Muscle layer of colon (tissue), 2 donors: ENCODE measurements around the gene RTN4R.

Experiments used
- H3K27ac ChIP-seq: one replicate; pipeline ENCODE4 v1.7.0; 2013; ENCODE audit warnings: low read depth, mild to moderate bottlenecking, low read length, moderate library complexity
- H3K27me3 ChIP-seq, 2 donors: one replicate each; pipeline ENCODE4 v1.7.0; 2013; ENCODE audit warnings: low read length in 2 of 2, mild to moderate bottlenecking in 2 of 2; ENCODE audit not compliant: insufficient read depth in 2 of 2, control insufficient read depth in 1 of 2
- H3K36me3 ChIP-seq: one replicate; pipeline ENCODE4 v1.7.0; 2013; ENCODE audit warnings: mild to moderate bottlenecking, low read length; ENCODE audit not compliant: insufficient read depth
- H3K4me1 ChIP-seq: one replicate; pipeline ENCODE4 v1.7.0; 2013; ENCODE audit warnings: mild to moderate bottlenecking, low read length; ENCODE audit not compliant: insufficient read depth
- H3K4me3 ChIP-seq, 2 donors: one replicate each; pipeline ENCODE4 v1.7.0; 2013; ENCODE audit warnings: low read length in 2 of 2, low read depth in 1 of 2, mild to moderate bottlenecking in 1 of 2, moderate library complexity in 1 of 2
- H3K9ac ChIP-seq: one replicate; pipeline ENCODE4 v1.7.0; 2013; ENCODE audit warnings: low read length
- H3K9me3 ChIP-seq: one replicate; pipeline ENCODE4 v1.7.0; 2013; ENCODE audit warnings: mild to moderate bottlenecking, low read length
- donor health status: abdominal sarcoma.
- donor health status: Adenocarcinoma of cecum.

Gene RTN4R

DNA sequence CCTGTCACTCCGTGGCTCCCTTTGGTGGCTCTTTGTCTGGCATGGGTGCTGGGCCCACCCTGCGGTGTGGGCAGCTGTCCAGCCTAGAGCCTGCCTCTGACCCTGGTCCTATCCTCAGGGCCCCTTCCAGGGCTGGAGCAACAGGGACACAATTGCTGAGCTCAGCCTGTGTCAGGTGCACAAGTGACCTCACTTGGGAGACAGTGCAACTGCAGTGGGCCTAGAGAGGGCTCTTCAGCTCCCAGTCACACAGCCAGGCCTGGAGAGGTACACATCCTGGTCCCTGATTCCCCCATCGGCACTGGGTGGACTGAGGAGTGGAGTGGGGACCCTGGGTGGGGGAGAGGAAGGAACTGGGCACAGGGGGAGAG, 43.9 kb downstream of the RTN4R start:
- Histone ChIP-seq H3K4me1 (no peaks in the 10 kb centered on the region), H3K27ac (no peak overlapping the region), H3K9me3 (no peaks in the 10 kb centered on the region), H3K9ac (no peak overlapping the region), H3K36me3 (no peaks in the 10 kb centered on the region), H3K4me3 (no peak overlapping the region), H3K27me3 (no peaks in the 10 kb centered on the region)

DNA sequence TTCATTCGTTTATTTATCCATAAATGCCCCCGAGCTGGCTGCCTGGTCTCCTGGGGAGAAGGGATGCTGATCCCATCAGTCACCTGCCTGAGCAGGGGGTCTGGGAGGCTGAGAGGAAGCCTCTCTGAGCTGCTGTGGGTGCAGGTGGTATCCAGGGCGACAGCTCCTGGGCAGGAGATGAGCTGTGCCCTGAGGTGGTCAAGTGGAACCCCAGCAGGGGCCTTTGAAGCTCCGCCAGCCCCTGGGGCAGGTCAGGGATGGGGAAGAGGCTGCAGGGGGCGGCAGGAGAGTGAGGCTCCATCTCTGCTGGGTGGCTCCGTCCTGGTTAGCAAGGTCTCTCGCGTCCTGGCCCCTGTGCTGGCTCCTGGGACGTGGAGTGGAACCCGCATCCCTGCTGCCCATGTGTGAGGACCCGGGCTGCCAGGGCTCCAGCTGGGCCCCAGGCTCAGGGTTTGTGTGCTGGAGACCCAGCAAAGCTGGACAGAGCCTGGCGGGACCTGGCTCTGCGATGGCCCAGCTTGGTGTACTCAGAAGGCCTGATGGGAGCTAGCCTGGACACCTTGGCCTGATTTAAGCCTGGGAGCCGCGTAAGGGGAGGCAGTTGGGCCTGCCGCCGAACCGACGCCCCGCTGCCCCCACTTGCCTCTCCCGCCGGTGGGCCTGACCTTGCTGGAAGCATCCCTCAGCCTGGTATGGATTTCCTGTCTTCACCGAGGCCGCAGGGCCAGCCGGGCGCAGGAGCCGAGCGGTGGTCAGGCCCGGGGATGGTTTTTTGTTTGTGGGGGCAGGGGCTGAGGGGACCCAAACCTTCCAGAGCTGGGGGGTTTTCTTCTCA, 44.5 kb downstream of the RTN4R start:
- no peaks in the 10 kb centered on the region for H3K36me3 ChIP-seq
- H3K27ac ChIP-seq: no peak overlapping the region
- no peaks in the 10 kb centered on the region for H3K9me3 ChIP-seq
- no peaks in the 10 kb centered on the region for H3K27me3 ChIP-seq
- H3K4me1 ChIP-seq: no peaks in the 10 kb centered on the region
- no peak overlapping the region for H3K9ac ChIP-seq
- no peak overlapping the region for H3K4me3 ChIP-seq

DNA sequence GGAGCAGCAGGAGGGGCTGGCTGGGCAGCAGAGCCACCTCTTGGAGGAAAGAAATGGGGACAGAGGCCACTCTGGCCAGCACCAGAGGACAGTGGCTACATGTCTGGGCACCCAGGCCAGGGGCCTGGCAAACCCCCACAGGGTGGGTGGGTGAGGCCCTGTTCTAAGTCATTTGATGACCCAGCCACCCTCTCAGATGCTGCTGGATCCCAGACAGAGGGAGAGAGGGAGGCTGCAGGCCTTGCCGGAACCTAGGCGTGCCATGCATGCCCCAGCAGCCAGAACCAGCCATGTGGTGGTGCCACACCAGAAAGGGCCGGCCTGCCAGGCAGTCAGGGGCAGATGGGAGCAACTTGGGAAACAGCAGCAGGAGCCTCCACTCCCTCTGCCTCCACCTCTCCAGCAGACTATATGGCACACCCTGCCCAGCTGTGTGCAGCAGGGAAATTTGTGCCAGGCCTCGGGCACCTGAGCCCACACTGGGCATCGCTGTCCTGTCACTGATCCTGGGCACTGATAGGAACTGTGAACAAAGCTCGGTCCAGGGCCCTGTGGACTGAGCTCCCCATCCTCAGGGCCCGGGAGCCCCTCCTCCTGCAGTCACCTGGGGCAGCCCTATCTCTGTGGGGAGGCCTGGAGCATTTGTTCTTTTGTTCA, 45.2 kb downstream of the RTN4R start:
- H3K27me3 ChIP-seq: no peaks in the 10 kb centered on the region
- H3K9me3 ChIP-seq: no peaks in the 10 kb centered on the region
- H3K36me3 ChIP-seq: no peaks in the 10 kb centered on the region
- no peaks in the 10 kb centered on the region for H3K4me1 ChIP-seq
- H3K9ac ChIP-seq: no peak overlapping the region
- H3K4me3 ChIP-seq: no peak overlapping the region
- no peak overlapping the region for H3K27ac ChIP-seq

DNA sequence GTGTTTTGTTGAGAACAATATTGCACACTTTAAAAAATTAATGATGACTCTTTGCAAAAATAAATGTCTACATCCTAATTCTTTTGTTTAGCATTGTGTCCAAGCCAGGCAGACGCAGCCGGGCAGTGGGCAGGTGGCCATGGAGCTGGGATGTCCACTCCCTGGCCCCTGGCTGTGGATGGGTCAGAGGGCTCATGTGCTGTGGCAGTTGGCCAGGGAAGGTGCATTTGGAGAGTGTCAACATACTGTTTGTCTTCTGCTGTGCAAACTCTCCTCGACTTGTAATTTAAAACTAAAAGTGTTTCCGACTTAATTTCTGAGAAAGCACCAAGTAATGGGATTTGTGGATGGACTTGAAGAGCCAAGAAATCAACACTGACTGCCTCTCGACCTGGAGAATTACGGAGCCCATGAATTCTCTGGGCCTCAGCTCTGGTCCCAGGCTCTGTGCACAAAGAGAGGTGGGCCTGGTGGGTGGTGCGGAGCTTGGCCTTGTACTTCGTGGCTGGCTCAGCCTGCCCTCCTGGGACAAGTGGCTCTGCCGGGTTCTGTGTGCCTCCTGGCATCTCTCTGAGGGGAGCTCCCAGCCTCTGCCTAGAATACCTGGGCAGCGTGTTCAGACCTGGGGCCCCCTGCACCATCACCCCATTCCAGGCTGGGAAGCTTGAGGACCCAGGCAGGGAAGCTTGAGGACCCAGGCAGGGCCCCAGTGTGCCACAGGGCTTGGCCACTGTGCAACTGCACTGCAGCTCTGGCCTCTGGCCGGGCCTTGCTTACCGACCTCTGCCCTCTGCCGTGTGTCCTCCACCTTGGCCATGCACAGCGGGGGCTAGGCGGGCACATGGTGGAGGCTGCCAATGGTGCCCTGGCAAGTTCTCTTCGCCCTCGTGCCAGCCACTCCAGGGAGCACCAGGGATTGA, 46.4 kb downstream of the RTN4R start:
- Histone ChIP-seq H3K36me3 (no peaks in the 10 kb centered on the region), H3K4me3 (no peak overlapping the region), H3K4me1 (no peaks in the 10 kb centered on the region), H3K27me3 (no peaks in the 10 kb centered on the region), H3K9me3 (no peaks in the 10 kb centered on the region), H3K27ac (no peak overlapping the region), H3K9ac (no peak overlapping the region)

DNA sequence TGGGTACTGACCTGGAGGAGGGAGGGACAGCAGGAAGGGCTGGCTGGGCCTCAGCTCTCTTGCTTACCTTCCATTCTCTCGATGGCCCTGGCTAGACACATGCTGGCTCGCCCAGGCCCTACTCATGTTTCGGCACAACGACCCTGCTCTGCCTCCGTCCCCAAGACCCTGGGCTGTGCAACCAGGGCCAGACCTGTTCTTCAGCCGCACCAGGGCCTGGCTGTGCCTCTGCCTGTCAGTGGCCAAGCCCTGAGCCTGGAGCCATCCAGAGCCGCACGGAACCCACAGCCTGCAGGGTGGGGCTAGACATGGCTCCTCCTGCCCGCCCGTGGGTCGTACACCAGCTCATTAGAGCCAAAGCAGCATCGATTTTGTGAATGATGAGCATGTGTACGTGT, 47.5 kb downstream of the RTN4R start:
- H3K36me3 ChIP-seq: no peaks in the 10 kb centered on the region
- no peak overlapping the region for H3K27ac ChIP-seq
- no peaks in the 10 kb centered on the region for H3K9me3 ChIP-seq
- H3K27me3 ChIP-seq: no peaks in the 10 kb centered on the region
- no peaks in the 10 kb centered on the region for H3K4me1 ChIP-seq
- H3K9ac ChIP-seq: no peak overlapping the region
- no peak overlapping the region for H3K4me3 ChIP-seq

DNA sequence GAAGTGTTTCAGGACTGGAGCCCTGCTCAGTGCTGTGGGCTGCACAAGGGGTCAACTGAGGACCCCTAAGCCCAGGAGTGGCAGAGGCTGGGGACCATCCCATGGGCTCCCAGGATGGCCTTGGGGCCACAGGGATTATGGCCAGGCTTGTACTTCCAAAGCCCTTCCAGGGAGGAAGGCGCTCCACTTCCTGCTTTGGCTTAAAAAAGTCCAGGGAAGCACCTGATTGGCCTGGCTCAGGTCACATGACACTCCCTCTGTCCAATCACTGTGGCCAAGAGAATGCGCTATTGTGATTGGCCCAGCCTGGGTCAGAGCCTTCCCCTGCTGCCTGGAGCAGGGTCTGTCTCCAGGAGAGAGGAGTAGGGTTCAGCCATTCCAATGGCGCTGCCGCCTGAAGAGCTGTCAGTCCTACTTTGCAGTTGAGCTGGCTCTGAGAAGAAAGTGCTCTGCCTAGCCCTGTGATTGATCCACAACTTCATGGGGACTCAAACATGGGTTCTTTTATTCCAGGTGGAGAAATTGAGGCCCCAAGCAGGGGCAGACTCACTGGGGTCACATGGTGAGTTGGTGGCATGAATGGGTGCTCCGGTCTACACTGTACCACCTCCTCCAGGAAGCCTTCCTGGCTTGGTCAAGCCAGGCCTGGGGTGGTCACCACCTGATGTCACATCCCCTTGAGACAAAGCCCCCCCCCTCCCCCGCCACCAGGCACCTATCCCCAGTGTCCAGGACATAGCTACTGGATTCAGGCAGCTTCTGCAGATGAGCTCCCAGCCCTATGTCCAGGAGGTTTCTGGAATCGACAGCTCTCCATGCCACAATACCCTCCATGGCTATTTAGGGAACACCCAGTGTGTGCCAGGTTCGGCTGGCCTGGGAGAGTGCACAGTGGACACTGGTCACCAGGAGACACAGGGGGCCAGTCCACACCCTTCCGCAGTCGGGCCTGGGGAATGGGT, 48.2 kb downstream of the RTN4R start:
- no peaks in the 10 kb centered on the region for H3K9me3 ChIP-seq
- no peaks in the 10 kb centered on the region for H3K4me1 ChIP-seq
- H3K27me3 ChIP-seq: no peaks in the 10 kb centered on the region
- H3K4me3 ChIP-seq: no peak overlapping the region
- H3K9ac ChIP-seq: no peak overlapping the region
- no peak overlapping the region for H3K27ac ChIP-seq
- H3K36me3 ChIP-seq: no peaks in the 10 kb centered on the region

DNA sequence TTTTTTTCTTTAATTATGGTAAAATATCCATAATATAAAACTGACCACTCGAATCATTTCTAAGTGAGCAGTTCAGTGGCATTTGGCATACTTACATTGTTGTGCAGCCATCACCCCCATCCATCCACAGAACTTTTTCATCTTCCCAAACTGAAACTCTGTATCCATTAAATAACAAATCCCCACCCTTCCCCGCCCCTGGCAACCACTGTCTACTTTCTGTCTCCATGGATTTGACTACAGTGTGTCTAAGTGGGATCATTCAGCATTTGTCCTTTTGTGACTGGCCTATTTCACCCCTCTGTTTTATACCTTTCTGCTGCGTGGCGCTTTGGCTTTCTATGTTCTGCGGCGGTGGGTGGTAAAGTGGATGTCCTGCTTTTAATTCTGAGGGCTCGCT, 49.1 kb downstream of the RTN4R start:
- Histone ChIP-seq H3K36me3 (no peaks in the 10 kb centered on the region), H3K4me1 (no peaks in the 10 kb centered on the region)

DNA sequence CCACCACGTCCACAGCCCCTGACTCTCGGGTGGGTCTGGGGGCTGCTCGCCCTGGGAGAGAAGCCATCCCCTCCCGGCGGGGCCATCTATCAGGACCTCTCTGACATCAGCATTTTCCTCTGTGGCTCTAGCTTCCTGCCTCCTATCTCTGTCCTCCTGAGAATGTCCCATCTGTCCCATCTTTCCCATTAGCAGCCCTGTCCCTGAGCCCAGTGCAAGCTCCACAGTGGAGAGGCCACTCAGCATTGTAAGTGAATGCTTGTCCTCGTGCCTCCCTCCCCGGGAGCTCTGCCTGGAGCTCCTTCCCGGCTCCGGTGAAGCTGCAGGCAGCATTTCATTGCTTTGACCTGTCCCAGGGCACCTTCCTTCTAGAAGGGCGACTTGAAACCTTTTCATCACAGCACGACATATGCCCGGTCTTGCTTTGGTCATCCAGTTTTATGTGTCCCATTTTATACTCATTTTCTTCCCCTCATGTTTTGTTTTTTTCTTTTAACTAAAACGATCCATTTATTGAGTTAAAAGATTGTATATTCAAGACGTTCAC, 49.7 kb downstream of the RTN4R start:
- Histone ChIP-seq H3K9me3 (no peaks in the 10 kb centered on the region), H3K27ac (no peak overlapping the region), H3K9ac (no peak overlapping the region), H3K27me3 (no peaks in the 10 kb centered on the region), H3K36me3 (no peaks in the 10 kb centered on the region), H3K4me3 (no peak overlapping the region), H3K4me1 (no peaks in the 10 kb centered on the region)

More for the DNA sequence above, 49.1 kb downstream of the RTN4R start:
- H3K27me3 ChIP-seq: no peaks in the 10 kb centered on the region
- H3K27ac ChIP-seq: no peak overlapping the region
- H3K9me3 ChIP-seq: no peaks in the 10 kb centered on the region
- H3K4me3 ChIP-seq: no peak overlapping the region
- no peak overlapping the region for H3K9ac ChIP-seq

DNA sequence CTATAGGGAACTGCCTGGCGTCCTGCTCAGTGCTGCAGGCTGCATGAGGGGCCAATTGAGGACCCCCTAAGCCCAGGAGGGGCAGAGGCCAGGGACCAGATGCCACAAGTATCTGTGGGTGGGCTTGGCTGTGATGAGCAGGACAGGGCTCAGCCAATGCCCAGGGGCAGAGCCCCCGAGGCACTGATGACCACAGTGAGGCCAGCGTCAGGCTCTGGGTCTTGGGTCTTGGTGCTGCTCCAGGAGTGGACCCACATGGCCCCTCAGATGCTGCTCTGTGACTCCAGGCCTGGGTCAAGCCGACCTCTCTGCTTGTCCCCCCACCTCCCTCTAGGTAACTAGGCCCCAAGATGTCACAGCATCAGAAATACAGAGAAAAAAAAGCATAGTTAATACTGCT, 50.6 kb downstream of the RTN4R start:
- Histone ChIP-seq H3K9me3 (no peaks in the 10 kb centered on the region), H3K27ac (no peak overlapping the region), H3K36me3 (no peaks in the 10 kb centered on the region), H3K9ac (no peak overlapping the region), H3K27me3 (no peaks in the 10 kb centered on the region), H3K4me1 (no peaks in the 10 kb centered on the region), H3K4me3 (no peak overlapping the region)

DNA sequence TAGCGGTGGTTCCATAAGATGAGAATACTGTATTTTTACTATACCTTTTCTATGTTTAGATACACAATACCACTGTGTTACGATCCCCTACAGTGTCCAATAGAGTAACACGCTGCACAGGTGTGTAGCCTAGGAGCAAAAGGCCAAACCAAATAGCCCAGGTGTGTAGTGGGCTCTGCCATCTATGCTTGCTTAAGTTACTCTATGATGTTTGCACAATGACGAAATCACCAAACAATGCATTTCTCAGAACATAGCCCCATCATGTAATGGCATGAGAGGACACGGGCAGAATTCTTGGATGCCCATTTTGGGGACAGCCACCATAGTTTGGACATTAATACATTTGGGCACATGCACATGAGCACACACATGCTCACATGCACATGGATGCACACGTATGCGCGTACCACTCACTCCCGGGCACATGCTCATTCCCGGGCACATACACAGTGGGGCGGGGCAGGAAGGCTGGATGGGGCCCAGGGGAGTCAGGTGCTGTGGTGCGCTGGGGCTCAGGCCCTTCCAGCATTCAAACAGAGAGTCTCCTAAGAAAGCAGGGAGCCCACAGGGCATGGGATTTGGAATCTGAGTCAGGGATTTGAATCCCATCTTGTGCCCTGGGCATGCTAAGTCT, 51.1 kb downstream of the RTN4R start:
- H3K4me3 ChIP-seq: no peak overlapping the region
- no peaks in the 10 kb centered on the region for H3K9me3 ChIP-seq
- H3K27ac ChIP-seq: no peak overlapping the region
- no peaks in the 10 kb centered on the region for H3K36me3 ChIP-seq
- no peaks in the 10 kb centered on the region for H3K27me3 ChIP-seq
- peaks cover under 1% of the 10 kb centered on the region for H3K4me1 ChIP-seq
- no peak overlapping the region for H3K9ac ChIP-seq
